Gastrocnemius medialis (tissue), 4 donors: ENCODE results near the gene TNFAIP8L1.

Source experiments
- POLR2A ChIP-seq, 2 donors: fragments of 450-650 bp; IDR thresholded peaks; one replicate each; pipeline ENCODE4 v1.6.1; 2017; ENCODE audit warnings: antibody characterized with exemption in 2 of 2, mild to moderate bottlenecking in 2 of 2, moderate library complexity in 2 of 2
- TF ChIP-seq, protein P1 (sequence below), 5 experiments: fragments of 450-650 bp in 3 of 5; fragments of 200-600 bp in 2 of 5; sonication (generic) in 2 of 5; IDR thresholded peaks in 4 of 5; conservative IDR thresholded peaks in 1 of 5; 1 replicate in 4 of 5; 2 replicates in 1 of 5; pipeline ENCODE4 v1.5.1; 2016 to 2019; ENCODE audit warnings: antibody characterized with exemption in 5 of 5, mild to moderate bottlenecking in 3 of 5, moderate library complexity in 3 of 5

GRCh38 chr19:4592445-4592844, 46.9 kb upstream of the TNFAIP8L1 start:
- TF ChIP-seq POLR2A (IDR thresholded peaks at IDR 0.05), result no peak
- TF ChIP-seq, protein P1, sequence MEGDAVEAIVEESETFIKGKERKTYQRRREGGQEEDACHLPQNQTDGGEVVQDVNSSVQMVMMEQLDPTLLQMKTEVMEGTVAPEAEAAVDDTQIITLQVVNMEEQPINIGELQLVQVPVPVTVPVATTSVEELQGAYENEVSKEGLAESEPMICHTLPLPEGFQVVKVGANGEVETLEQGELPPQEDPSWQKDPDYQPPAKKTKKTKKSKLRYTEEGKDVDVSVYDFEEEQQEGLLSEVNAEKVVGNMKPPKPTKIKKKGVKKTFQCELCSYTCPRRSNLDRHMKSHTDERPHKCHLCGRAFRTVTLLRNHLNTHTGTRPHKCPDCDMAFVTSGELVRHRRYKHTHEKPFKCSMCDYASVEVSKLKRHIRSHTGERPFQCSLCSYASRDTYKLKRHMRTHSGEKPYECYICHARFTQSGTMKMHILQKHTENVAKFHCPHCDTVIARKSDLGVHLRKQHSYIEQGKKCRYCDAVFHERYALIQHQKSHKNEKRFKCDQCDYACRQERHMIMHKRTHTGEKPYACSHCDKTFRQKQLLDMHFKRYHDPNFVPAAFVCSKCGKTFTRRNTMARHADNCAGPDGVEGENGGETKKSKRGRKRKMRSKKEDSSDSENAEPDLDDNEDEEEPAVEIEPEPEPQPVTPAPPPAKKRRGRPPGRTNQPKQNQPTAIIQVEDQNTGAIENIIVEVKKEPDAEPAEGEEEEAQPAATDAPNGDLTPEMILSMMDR (IDR thresholded peaks at IDR 0.05 in 4 of 5, conservative IDR thresholded peaks at IDR 0.05 in 1 of 5), result no peak
